DND-41 (cell line): Measurements from ENCODE around the gene DCTPP1.

ENCODE experiments used
- ATAC-seq: fragments of 200-7000 bp; cut with Tn5 transposase; 3 replicates; pipeline ENCODE4 v1.9.1; 2021; ENCODE audit warnings: low read depth; ENCODE audit not compliant: insufficient read depth
- DNase-seq: peaks from one replicate; pipeline ENCODE4 v3.0.0-alpha.2; 2020
- H2AFZ ChIP-seq: 2 replicates; pipeline ENCODE4 v1.6.0; 2012; ENCODE audit warnings: low read depth, low read length
- H3K27ac ChIP-seq: 2 replicates; pipeline ENCODE4 v1.5.1; 2012; ENCODE audit warnings: low read length, inconsistent platforms
- H3K27me3 ChIP-seq: fragments of 200-600 bp; sonication (generic); 2 replicates; pipeline ENCODE4 v1.6.0; 2012; ENCODE audit warnings: low read length, mild to moderate bottlenecking, inconsistent platforms; ENCODE audit not compliant: insufficient read depth, poor library complexity
- H3K36me3 ChIP-seq: 2 replicates; pipeline ENCODE4 v1.5.1; 2012; ENCODE audit warnings: low read length, inconsistent platforms; ENCODE audit not compliant: insufficient read depth
- H3K4me1 ChIP-seq: 2 replicates; pipeline ENCODE4 v1.5.1; 2012; ENCODE audit warnings: mild to moderate bottlenecking, low read length; ENCODE audit not compliant: insufficient read depth
- H3K4me2 ChIP-seq: 2 replicates; pipeline ENCODE4 v1.6.0; 2012; ENCODE audit warnings: mild to moderate bottlenecking, moderate library complexity, low read length, inconsistent platforms; ENCODE audit not compliant: insufficient read depth
- H3K4me3 ChIP-seq, 2 experiments: fragments of 200-600 bp in 1 of 2; shearing (Covaris generic) in 1 of 2; 2 replicates each; pipeline ENCODE4 v1.5.1; 2012 to 2016; ENCODE audit warnings: inconsistent platforms in 2 of 2, low read length in 2 of 2, mild to moderate bottlenecking in 2 of 2, low read depth in 1 of 2, moderate library complexity in 1 of 2
- H3K79me2 ChIP-seq: 2 replicates; pipeline ENCODE4 v1.6.0; 2012; ENCODE audit warnings: low read length, inconsistent platforms; ENCODE audit not compliant: insufficient read depth
- H3K9ac ChIP-seq: 2 replicates; pipeline ENCODE4 v1.6.0; 2012; ENCODE audit warnings: low read depth, mild to moderate bottlenecking, inconsistent platforms, low read length, moderate library complexity
- H3K9me3 ChIP-seq: 2 replicates; pipeline ENCODE4 v1.5.1; 2012; ENCODE audit warnings: low read length, moderate library complexity, mild to moderate bottlenecking, inconsistent platforms; ENCODE audit not compliant: insufficient read depth, severe bottlenecking
- H4K20me1 ChIP-seq: 2 replicates; pipeline ENCODE4 v1.6.0; 2012; ENCODE audit warnings: low read length; ENCODE audit not compliant: insufficient read depth
- EZH2 ChIP-seq: IDR thresholded peaks from 3 replicates; pipeline ENCODE4 v1.6.1; 2012; ENCODE audit warnings: borderline replicate concordance, low read depth, mild to moderate bottlenecking, moderate library complexity, low read length, inconsistent platforms; ENCODE audit not compliant: severe bottlenecking
- TF ChIP-seq, protein P1 (sequence below): IDR thresholded peaks from 2 replicates; pipeline ENCODE4 v1.5.1; 2012; ENCODE audit warnings: borderline replicate concordance, low read length, moderate library complexity, mild to moderate bottlenecking; ENCODE audit not compliant: poor library complexity, severe bottlenecking; ENCODE audit errors: extremely low read depth

DCTPP1 gene

GRCh38 chr16:30375864-30376263 is 54.0 kb downstream of the DCTPP1 start:
- peaks cover 3% of the 10 kb centered on the region; the same call in 1 of the 2 replicates for H4K20me1 ChIP-seq
- H2AFZ ChIP-seq: no peak overlapping the region
- peaks cover 16% of the 10 kb centered on the region for H3K36me3 ChIP-seq
- peaks cover 34% of the 10 kb centered on the region for H3K79me2 ChIP-seq
- no peaks in the 10 kb centered on the region for H3K9me3 ChIP-seq
- H3K4me3 ChIP-seq: no peak overlapping the region
- H3K27ac ChIP-seq: 0 out of 2 replicates have a peak overlapping the region, but pooled peaks have one; percentile 10
- DNase-seq (no peak), ATAC-seq (no peak)
- TF ChIP-seq EZH2: no peak
- TF ChIP-seq, protein P1, sequence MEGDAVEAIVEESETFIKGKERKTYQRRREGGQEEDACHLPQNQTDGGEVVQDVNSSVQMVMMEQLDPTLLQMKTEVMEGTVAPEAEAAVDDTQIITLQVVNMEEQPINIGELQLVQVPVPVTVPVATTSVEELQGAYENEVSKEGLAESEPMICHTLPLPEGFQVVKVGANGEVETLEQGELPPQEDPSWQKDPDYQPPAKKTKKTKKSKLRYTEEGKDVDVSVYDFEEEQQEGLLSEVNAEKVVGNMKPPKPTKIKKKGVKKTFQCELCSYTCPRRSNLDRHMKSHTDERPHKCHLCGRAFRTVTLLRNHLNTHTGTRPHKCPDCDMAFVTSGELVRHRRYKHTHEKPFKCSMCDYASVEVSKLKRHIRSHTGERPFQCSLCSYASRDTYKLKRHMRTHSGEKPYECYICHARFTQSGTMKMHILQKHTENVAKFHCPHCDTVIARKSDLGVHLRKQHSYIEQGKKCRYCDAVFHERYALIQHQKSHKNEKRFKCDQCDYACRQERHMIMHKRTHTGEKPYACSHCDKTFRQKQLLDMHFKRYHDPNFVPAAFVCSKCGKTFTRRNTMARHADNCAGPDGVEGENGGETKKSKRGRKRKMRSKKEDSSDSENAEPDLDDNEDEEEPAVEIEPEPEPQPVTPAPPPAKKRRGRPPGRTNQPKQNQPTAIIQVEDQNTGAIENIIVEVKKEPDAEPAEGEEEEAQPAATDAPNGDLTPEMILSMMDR: no peak
- H3K4me2 ChIP-seq: no peak overlapping the region
- no peak overlapping the region for H3K9ac ChIP-seq
- H3K27me3 ChIP-seq: no peaks in the 10 kb centered on the region
- peaks cover 56% of the 10 kb centered on the region for H3K4me1 ChIP-seq

GRCh38 chr16:30374538-30374937 is 55.3 kb downstream of the DCTPP1 start, which contains the start of gene MYL11:
MYL11 (plus strand) TSS chr16:30374802; CDS start chr16:30374858, 56 bp downstream.
- peaks cover 3% of the 10 kb centered on the region; the same call in 1 of the 2 replicates for H3K36me3 ChIP-seq
- H3K4me2 ChIP-seq: no peak within 1 kb of the TSS
- no peaks in the 10 kb centered on the region for H3K9me3 ChIP-seq
- no peak within 1 kb of the TSS for H3K27ac ChIP-seq
- no peak within 1 kb of the TSS for H3K4me3 ChIP-seq
- no peaks in the 10 kb centered on the region for H3K27me3 ChIP-seq
- no peak for TF ChIP-seq EZH2
- TF ChIP-seq, protein P1: no peak
- peaks cover 25% of the 10 kb centered on the region for H3K79me2 ChIP-seq
- ATAC-seq: no peak
- peaks cover 43% of the 10 kb centered on the region for H3K4me1 ChIP-seq
- peaks cover 4% of the 10 kb centered on the region for H4K20me1 ChIP-seq
- DNase-seq: no peak
- H3K9ac ChIP-seq: no peak within 1 kb of the TSS
- no peak within 1 kb of the TSS for H2AFZ ChIP-seq
